ENCODE results near the gene WDR35.

Gene WDR35

GRCh38 chr2:19989667-19990415 is at the start of gene WDR35:
TSS of gene WDR35 (minus strand) at chr2:19990105. CDS start at chr2:19990015, 90 bp downstream.
- peak; percentile 95 to 96 for DNase-seq

- no peak for DNase-seq
Measured at GRCh38 chr2:20037660-20038059, 47.8 kb upstream of the WDR35 start.

- no peak for DNase-seq
Measured at GRCh38 chr2:20035955-20036666, 46.2 kb upstream of the WDR35 start.

- DNase-seq, result no peak
Measured at GRCh38 chr2:20034821-20035220, 44.9 kb upstream of the WDR35 start.

DNA sequence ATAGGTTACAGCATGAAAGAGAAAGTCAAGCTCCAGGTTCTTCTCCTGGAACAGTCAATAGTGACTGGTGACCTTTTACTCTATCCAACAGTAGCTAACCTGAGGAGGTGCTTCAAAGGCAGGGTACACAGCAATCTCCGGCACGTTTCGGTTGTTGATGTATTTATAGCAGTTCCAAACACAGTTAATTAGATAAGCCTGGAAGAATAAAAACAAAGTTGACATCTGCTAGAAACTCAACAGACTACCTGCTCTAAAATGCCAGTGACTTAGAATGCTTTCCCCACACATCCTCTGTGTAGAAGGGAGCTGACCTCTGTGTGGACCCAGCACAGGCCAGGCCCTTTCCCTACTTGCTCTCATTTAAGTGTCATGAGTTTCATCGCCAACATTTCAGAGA is 44.3 kb upstream of the WDR35 start:
- no peak for DNase-seq

DNA sequence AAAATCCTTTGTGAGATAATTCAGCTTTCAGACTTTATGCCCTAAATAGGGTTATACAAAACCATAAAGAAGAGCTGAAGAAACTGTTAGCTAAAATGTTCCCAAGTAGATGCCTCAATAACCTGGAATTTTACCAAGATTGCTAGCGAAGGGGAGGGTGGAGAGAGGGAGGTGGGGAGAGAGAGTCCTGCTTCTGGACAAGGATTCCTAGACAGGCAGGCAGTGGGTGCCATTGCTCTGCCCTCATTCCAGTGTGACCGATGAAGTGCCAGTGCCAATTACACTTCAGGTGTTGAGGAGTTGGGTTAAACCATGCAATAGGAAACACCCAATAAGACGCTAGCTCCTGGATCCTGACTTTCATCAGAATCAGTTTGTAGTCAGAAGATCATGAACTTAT is 43.4 kb upstream of the WDR35 start:
- DNase-seq, result no peak

DNA sequence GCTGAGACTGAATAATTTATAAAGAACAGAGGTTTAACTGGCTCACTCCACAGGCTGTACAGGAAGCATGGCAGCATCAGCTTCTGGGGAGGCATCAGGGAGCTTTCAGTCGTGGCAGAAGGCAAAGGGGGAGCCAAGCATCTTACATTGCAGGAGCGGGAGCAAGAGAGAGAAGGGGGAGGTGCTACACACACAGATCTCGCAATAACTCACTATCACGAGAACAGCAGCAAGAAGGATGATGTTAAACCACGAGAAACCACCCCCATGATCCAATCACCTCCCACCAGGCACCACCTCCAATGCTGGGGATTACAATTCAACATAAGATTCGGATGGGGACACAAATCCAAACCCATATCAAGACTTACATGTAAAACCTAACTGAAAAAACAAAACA is 40.3 kb upstream of the WDR35 start:
- DNase-seq, result no peak

DNA sequence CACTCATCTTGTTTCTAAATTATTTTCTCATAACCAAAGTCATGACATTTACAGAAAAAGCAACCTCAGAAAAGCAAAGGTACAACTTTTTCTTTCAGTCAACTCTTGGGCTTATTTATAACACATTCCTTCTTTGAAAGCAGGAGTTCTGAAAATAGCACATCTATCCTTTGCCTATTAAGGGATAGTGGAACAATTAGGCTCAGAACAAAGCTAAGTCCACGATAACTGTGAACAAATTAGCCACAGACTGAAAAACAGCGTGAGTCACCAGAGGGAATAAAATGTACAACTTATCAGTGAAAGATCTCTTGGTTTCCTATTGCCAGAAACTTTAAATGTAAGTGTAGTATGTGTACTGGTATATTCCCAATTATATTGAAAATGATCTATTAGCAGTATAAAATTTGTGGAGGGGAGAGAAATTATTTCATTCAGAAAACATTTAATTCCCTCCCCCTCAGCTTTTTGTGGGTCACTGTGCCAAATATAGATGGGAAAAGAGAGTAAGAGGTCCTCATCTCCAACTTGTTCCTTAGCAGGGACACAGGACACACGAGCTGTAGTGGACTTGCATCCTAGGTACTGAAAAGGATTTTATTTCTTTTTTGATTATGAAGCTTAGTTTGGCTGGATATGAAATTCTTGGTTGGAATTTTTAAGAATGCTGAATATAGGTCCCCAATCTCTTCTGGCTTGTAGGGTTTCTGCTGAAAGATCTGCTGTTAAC is 38.0 kb upstream of the WDR35 start:
- no peak for DNase-seq

DNA sequence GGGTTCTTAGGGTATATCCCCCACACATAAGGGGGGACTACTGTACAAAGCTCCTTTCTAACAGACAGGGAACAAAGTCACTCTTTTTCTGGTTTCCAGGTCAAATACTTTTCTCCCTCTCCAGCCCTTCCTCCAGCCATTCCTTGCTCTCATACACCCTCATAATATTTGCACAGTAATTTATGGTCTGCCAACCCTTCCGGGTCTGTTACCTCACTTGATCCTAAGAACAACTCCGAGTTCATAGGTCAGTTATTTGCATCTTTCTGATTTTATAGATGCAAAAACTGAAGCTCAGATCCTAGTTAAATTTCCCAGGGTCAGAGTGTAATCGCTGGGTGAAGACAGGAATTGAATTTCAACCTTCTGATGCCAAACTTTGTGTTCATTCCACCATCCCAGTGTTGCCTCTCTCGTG is 37.4 kb upstream of the WDR35 start:
- DNase-seq, result no peak

DNA sequence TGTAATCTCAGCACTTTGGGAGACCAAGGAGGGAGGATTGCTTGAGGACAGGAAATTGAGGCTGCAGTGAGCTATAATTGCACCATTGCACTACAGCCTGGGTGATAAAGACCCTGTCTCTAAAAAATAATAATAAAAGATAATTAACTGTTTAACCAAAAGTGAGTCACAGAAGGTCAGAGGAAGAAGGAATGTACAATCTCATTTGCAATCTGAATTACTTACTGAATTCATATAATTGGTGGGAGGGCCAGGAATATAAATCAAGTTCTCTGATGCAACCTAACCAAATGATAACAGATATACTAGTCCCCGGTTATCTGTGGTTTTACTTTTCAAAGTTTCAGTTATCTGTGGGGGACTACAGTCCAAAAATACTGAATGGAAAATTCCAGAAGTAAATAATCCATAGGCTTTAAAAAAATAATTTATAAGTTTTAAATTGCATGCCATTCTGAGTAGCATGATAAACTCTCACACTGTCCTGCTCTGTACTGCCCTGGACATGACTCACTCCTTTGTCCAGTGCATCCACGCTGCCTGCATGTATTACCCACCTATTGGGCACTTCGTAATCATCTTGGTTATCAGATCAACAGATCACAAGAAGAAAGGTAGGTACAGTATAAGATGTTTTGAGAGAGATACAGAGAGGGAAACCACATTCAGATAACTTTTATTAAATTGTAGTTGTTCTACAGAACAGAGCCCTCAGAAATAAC is 35.3 kb upstream of the WDR35 start:
- DNase-seq, result no peak

DNA sequence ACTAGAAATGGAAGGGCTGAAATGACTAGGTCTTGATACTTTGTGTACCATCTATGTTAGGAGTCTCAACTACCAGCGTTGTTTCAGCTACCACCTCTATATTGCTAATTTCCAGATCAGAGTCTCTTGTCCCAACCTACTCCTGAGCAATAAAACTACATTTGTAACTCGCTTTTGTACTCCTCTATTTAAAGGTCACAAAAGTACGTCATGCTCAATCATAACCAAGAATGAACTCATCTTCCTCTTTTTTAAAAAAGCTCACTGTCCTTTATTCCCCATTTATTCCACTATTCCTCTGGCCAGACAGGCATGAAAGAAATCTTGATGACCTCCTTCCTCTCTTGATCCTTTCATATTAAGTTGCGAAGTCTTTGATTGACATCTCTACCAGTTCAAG is 33.8 kb upstream of the WDR35 start:
- DNase-seq, result no peak

- no peak for DNase-seq
Measured at GRCh38 chr2:20021405-20022009, 31.6 kb upstream of the WDR35 start.

- no peak for DNase-seq
Measured at GRCh38 chr2:20019747-20020146, 29.8 kb upstream of the WDR35 start.

DNA sequence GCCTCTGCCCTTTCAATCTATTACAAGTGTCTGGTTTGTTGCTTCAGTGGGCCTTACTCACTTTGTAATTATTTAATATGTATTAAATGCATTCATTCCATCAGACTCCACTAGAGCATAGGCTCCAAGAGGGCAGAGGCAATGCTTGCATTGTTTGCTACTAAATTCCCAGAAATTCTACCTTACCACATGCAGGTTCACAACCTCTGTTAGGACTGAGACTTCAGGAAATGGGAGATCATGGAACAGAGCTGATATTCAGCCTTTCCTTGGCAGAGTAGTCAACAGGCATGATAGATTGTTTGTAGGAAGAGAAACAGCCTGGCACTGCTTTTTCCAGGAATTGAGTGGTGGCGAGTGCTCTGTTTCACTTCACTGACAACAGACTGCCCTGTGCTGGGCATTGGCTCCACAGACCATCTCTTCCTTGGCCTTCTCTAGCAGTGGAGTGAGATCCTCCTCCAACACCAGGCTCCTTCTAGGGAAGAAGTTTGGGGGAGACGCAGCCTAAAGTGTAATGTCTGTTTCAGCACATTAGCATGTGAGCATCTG is 28.8 kb upstream of the WDR35 start:
- no peak for DNase-seq

DNA sequence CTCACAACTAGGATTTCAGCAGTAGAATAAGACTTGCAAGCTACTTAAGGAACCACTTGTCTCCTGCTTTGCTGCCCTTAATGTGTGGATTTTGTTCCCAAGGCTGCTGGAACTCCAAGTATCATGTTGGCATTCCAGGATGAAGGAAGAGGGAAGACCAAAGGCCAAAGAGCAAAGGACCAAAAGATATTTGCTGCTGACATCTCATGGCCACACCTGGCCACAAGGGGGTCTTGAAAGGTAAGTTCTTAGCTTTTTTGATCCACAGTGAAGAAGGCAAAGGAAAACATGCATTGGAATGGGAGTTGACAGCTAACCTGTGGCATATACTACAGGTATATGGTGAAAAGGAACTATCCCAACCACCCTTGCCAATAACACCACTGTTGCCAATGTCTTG is 26.4 kb upstream of the WDR35 start:
- no peak for DNase-seq

DNA sequence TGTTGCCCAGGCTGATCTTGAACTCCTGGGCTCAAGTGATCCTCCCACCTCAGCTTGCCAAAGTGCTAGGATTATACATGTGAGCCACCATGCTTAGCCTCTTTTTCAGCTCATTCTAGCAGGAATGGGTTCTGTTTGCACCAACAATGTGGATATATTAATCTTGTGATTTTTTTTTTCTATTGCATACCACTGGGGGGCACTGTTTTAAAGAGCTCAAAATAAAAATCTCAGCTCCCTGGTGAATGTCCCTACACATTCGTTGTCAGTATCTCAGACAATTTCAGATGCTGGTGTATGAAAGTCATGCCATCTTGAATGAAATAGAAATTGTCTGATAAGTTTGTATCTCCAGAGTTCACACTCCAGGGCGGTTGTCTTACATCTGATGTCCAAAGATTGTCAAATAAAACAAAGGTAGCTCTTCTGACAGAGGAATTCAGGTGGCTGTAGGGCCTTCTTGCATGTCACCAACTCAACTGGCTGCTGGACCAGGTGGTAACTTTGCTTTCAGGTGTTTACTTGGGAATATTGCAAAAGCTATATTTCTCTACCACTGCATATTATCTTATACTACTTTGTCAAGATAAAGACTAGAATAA is 25.7 kb upstream of the WDR35 start:
- DNase-seq, result peak in 1 of 2 experiments; percentile 25

DNA sequence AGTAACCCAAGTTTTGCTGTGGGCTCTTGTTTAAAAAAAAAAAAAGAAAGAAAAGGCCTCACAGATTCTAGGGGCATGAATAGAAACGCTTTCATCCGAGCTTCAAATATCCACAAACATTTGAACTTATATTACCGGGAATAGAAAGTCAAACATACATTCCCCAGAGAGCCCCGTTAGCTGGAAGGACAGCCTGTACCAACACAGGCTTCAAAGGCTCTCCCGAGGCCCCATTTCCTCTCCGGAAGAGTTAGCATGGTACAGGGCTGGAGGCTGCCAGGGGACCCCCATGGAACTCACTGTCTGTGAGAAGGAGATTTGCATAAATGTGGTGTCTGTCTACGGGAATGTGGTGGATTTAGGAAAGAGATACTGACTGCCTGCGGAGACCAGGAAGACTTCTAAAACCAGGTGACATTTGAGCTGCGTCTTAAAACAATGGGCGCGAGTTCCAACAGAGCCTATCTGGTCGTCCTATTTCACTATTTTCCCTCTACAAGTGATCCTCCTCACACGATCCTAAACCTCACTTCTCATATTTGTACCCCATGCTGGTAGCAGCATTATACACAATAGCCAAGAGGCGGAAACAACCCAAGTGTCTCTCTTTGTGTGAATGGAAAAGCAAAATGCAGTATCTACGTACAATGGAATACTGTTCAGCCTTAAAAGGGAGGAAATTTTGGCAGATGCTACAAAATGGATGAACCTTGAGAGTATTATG is 23.4 kb upstream of the WDR35 start:
- DNase-seq, result no peak

GRCh38 chr2:20012282-20013125 is 22.6 kb upstream of the WDR35 start, which contains the start of gene MATN3:
TSS of gene MATN3 (minus strand) at chr2:20012668. CDS start at chr2:20012631, 37 bp downstream.
- DNase-seq, result no peak

- no peak for DNase-seq
Measured at GRCh38 chr2:20012032-20012281, 22.1 kb upstream of the WDR35 start.

- DNase-seq, result no peak
Measured at GRCh38 chr2:20011276-20012031, 21.5 kb upstream of the WDR35 start.
